HCT116 (cell line): ENCODE data around the gene FADD. TPM values are rescaled to one million over a fixed set of nuclear protein-coding genes. Genes with fewer than 3 reads are reported as not detected.

ENCODE experiments used
- ATAC-seq: fragments of 200-7000 bp; cut with Tn5 transposase; 2 replicates; pipeline ENCODE4 v1.9.1; 2020; ENCODE audit warnings: mild to moderate bottlenecking, moderate library complexity
- BruUV-seq: library from RNA; stranded (reverse); fragments of 400-500 nt; replicated peaks from 2 replicates; lab custom pipeline; 2021; lab: Mats Ljungman, UMichigan
- CTCF ChIA-PET: fragments of 300-600 bp; sonication (Branson Sonifier 250); formaldehyde crosslinking; loops from one replicate; lab custom pipeline; 2021; ENCODE audit warnings: antibody characterized with exemption; lab: Charles Lee
- POLR2A ChIA-PET: fragments of 300-600, 350-600 bp; sonication (Branson Sonifier 250); formaldehyde crosslinking; loops from one replicate; lab custom pipeline; 2021; ENCODE audit warnings: antibody characterized with exemption; lab: Charles Lee
- RAD21 ChIA-PET, 2 experiments: fragments of 300-600 bp; sonication (Branson Sonifier 250); formaldehyde crosslinking; loops; one replicate each; lab custom pipeline; 2023; ENCODE audit warnings: low total read pairs in 2 of 2; ENCODE audit not compliant: uncharacterized antibody in 2 of 2, unreplicated experiment in 2 of 2, low non-redundant PET in 1 of 2; lab: Charles Lee
- DNase-seq: peaks from one replicate; pipeline ENCODE4 v3.0.0-alpha.2; 2010; ENCODE audit warnings: low read depth, low spot score
- H2AFZ ChIP-seq: fragments of 200-600 bp; shearing (Covaris generic), sonication (generic); 2 replicates; pipeline ENCODE4 v1.6.1; 2017; ENCODE audit warnings: low read depth, mixed run types, mixed read lengths, antibody characterized with exemption, low read length; ENCODE audit not compliant: poor library complexity, severe bottlenecking
- H3K27ac ChIP-seq: 2 replicates; pipeline ENCODE4 v1.5.1; 2012; ENCODE audit warnings: low read depth, low read length
- H3K27me3 ChIP-seq: fragments of 200-600 bp; sonication (generic); 2 replicates; pipeline ENCODE4 v1.6.1; 2016; ENCODE audit warnings: mixed run types, low read length, mixed read lengths; ENCODE audit not compliant: insufficient read depth
- H3K36me3 ChIP-seq, 2 experiments: fragments of 200-500 bp in 1 of 2; fragments of 200-600 bp in 1 of 2; sonication (Bioruptor generic) in 1 of 2; sonication (generic) in 1 of 2; 2 replicates each; pipeline versions ENCODE4 v1.5.1 to v1.6.1; 2014 to 2016; ENCODE audit warnings: low read length in 2 of 2, inconsistent platforms in 1 of 2, mixed read lengths in 1 of 2, mixed run types in 1 of 2; ENCODE audit not compliant: insufficient read depth in 2 of 2, control insufficient read depth in 1 of 2
- H3K4me1 ChIP-seq, 2 experiments: fragments of 200-600 bp in 1 of 2; sonication (generic) in 1 of 2; 2 replicates each; pipeline versions ENCODE4 v1.5.1 to v1.6.1; 2012 to 2017; ENCODE audit warnings: low read length in 2 of 2, inconsistent platforms in 1 of 2, mild to moderate bottlenecking in 1 of 2, mixed read lengths in 1 of 2, mixed run types in 1 of 2, moderate library complexity in 1 of 2; ENCODE audit not compliant: insufficient read depth in 2 of 2, control insufficient read depth in 1 of 2
- H3K4me2 ChIP-seq: fragments of 200-600 bp; sonication (generic); 2 replicates; pipeline ENCODE4 v1.6.1; 2017; ENCODE audit warnings: mixed run types, low read length, mixed read lengths
- H3K4me3 ChIP-seq, 2 experiments: fragments of 200-600 bp in 1 of 2; sonication (generic) in 1 of 2; replicated peaks in 1 of 2; 2 replicates each; pipeline ENCODE4 v1.5.1; 2011 to 2016; ENCODE audit warnings: low read length in 2 of 2, control low read depth in 1 of 2, low read depth in 1 of 2, mild to moderate bottlenecking in 1 of 2, mixed read lengths in 1 of 2, mixed run types in 1 of 2
- H3K79me2 ChIP-seq: fragments of 200-600 bp; sonication (generic); 2 replicates; pipeline ENCODE4 v1.6.1; 2017; ENCODE audit warnings: mild to moderate bottlenecking, mixed run types, low read length, moderate library complexity, mixed read lengths; ENCODE audit not compliant: insufficient read depth
- H3K9ac ChIP-seq: fragments of 200-600 bp; sonication (generic); 2 replicates; pipeline ENCODE4 v1.6.1; 2016; ENCODE audit warnings: low read length, mixed read lengths
- H3K9me2 ChIP-seq: fragments of 200-600 bp; sonication (generic), shearing (Covaris generic); 2 replicates; pipeline ENCODE4 v1.6.1; 2017; ENCODE audit warnings: mixed run types, mild to moderate bottlenecking, moderate library complexity; ENCODE audit not compliant: insufficient read depth
- H3K9me3 ChIP-seq, 2 experiments: fragments of 200-500 bp in 1 of 2; fragments of 200-600 bp in 1 of 2; sonication (Bioruptor generic) in 1 of 2; sonication (generic) in 1 of 2; 2 replicates each; pipeline ENCODE4 v1.6.1; 2014 to 2017; ENCODE audit warnings: low read length in 2 of 2, mixed read lengths in 2 of 2, inconsistent platforms in 1 of 2, low read depth in 1 of 2, mild to moderate bottlenecking in 1 of 2, mixed run types in 1 of 2, moderate library complexity in 1 of 2; ENCODE audit not compliant: control insufficient read depth in 1 of 2, insufficient read depth in 1 of 2
- H4K20me1 ChIP-seq: fragments of 200-600 bp; sonication (generic), shearing (Covaris generic); 2 replicates; pipeline ENCODE4 v1.6.1; 2017; ENCODE audit warnings: mixed run types, mild to moderate bottlenecking, moderate library complexity; ENCODE audit not compliant: insufficient read depth
- EZH2 ChIP-seq: fragments of 200-600 bp; sonication (generic); IDR thresholded peaks from 2 replicates; pipeline ENCODE4 v1.6.1; 2017; ENCODE audit warnings: antibody characterized with exemption, mixed run types
- EZH2phosphoT487 ChIP-seq: fragments of 200-600 bp; IDR thresholded peaks from 2 replicates; pipeline ENCODE4 v1.6.1; 2018; ENCODE audit warnings: antibody characterized with exemption, borderline replicate concordance
- SP1 ChIP-seq: IDR thresholded peaks from 2 replicates; pipeline ENCODE4 v1.6.1; 2012; ENCODE audit warnings: low read depth
- YY1 ChIP-seq: IDR thresholded peaks from 2 replicates; pipeline ENCODE4 v1.6.1; 2011; ENCODE audit warnings: low read length, low read depth, moderate library complexity, mild to moderate bottlenecking; ENCODE audit not compliant: insufficient replicate concordance; ENCODE audit errors: extremely low read depth
- ZFX ChIP-seq: fragments of 450-650 bp; IDR thresholded peaks from 2 replicates; pipeline ENCODE4 v1.6.1; 2017
- intact Hi-C: fragments of 100-400 bp; cut with micrococcal nuclease; formaldehyde crosslinking; loops from 2 replicates; pipeline ENCODE4 v1.10.0; 2022
- total RNA-seq: library from RNA; stranded (reverse); gene quantifications from one replicate; pipeline ENCODE4 v1.2.1, GENCODE V29; 2021; ENCODE audit not compliant: unreplicated experiment
- TF ChIP-seq, protein P1 (sequence below): IDR thresholded peaks from 2 replicates; pipeline ENCODE4 v1.6.1; 2012; ENCODE audit warnings: low read depth
- TF ChIP-seq, protein P2 (sequence below), 3 experiments: fragments of 200-600 bp in 1 of 3; sonication (generic) in 1 of 3; IDR thresholded peaks in 2 of 3; conservative IDR thresholded peaks in 1 of 3; 2 replicates each; pipeline ENCODE4 v1.5.1; 2012 to 2017; ENCODE audit warnings: low read depth in 2 of 3, low read length in 2 of 3, antibody characterized with exemption in 1 of 3, borderline replicate concordance in 1 of 3, control low read depth in 1 of 3, mild to moderate bottlenecking in 1 of 3, mixed read lengths in 1 of 3, mixed run types in 1 of 3, moderate library complexity in 1 of 3; ENCODE audit not compliant: insufficient read depth in 1 of 3
- TF ChIP-seq, protein P3 (sequence below): IDR thresholded peaks from 2 replicates; pipeline ENCODE4 v1.6.1; 2012

The FADD gene
- total RNA-seq, 1 experiment from 2014 or later = 26.7 TPM

DNA sequence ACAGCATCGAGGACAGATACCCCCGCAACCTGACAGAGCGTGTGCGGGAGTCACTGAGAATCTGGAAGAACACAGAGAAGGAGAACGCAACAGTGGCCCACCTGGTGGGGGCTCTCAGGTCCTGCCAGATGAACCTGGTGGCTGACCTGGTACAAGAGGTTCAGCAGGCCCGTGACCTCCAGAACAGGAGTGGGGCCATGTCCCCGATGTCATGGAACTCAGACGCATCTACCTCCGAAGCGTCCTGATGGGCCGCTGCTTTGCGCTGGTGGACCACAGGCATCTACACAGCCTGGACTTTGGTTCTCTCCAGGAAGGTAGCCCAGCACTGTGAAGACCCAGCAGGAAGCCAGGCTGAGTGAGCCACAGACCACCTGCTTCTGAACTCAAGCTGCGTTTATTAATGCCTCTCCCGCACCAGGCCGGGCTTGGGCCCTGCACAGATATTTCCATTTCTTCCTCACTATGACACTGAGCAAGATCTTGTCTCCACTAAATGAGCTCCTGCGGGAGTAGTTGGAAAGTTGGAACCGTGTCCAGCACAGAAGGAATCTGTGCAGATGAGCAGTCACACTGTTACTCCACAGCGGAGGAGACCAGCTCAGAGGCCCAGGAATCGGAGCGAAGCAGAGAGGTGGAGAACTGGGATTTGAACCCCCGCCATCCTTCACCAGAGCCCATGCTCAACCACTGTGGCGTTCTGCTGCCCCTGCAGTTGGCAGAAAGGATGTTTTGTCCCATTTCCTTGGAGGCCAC is 3.3 kb downstream of the FADD start:
- Histone ChIP-seq H4K20me1 (no peaks in the 10 kb centered on the region; the same call in 1 of the 2 replicates), H3K27ac (no peak overlapping the region), H3K9me2 (no peaks in the 10 kb centered on the region), H3K27me3 (no peaks in the 10 kb centered on the region), H3K4me1 (peaks cover 7 to 26% of the 10 kb centered on the region in 2 experiments; a peak in 3 of 4 replicates), H3K4me2 (no peak overlapping the region), H2AFZ (no peak overlapping the region), H3K79me2 (peaks cover 45% of the 10 kb centered on the region)
- intact Hi-C loops = no loop called here
- POLR2A ChIA-PET = no interaction called here
- RAD21 ChIA-PET = interaction anchor here in 1 of 2 experiments (0.6 kb wide), 1 partner anchor 288 kb away, joined by 3 read pairs; no protein-coding TSS in a partner anchor
- no TSS peak for BruUV-seq
- TF ChIP-seq, protein P1, sequence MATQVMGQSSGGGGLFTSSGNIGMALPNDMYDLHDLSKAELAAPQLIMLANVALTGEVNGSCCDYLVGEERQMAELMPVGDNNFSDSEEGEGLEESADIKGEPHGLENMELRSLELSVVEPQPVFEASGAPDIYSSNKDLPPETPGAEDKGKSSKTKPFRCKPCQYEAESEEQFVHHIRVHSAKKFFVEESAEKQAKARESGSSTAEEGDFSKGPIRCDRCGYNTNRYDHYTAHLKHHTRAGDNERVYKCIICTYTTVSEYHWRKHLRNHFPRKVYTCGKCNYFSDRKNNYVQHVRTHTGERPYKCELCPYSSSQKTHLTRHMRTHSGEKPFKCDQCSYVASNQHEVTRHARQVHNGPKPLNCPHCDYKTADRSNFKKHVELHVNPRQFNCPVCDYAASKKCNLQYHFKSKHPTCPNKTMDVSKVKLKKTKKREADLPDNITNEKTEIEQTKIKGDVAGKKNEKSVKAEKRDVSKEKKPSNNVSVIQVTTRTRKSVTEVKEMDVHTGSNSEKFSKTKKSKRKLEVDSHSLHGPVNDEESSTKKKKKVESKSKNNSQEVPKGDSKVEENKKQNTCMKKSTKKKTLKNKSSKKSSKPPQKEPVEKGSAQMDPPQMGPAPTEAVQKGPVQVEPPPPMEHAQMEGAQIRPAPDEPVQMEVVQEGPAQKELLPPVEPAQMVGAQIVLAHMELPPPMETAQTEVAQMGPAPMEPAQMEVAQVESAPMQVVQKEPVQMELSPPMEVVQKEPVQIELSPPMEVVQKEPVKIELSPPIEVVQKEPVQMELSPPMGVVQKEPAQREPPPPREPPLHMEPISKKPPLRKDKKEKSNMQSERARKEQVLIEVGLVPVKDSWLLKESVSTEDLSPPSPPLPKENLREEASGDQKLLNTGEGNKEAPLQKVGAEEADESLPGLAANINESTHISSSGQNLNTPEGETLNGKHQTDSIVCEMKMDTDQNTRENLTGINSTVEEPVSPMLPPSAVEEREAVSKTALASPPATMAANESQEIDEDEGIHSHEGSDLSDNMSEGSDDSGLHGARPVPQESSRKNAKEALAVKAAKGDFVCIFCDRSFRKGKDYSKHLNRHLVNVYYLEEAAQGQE = no peak
- TF ChIP-seq SP1 (no peak), EZH2phosphoT487 (no peak), ZFX (no peak), EZH2 (no peak), YY1 (no peak)
- TF ChIP-seq, protein P2, sequence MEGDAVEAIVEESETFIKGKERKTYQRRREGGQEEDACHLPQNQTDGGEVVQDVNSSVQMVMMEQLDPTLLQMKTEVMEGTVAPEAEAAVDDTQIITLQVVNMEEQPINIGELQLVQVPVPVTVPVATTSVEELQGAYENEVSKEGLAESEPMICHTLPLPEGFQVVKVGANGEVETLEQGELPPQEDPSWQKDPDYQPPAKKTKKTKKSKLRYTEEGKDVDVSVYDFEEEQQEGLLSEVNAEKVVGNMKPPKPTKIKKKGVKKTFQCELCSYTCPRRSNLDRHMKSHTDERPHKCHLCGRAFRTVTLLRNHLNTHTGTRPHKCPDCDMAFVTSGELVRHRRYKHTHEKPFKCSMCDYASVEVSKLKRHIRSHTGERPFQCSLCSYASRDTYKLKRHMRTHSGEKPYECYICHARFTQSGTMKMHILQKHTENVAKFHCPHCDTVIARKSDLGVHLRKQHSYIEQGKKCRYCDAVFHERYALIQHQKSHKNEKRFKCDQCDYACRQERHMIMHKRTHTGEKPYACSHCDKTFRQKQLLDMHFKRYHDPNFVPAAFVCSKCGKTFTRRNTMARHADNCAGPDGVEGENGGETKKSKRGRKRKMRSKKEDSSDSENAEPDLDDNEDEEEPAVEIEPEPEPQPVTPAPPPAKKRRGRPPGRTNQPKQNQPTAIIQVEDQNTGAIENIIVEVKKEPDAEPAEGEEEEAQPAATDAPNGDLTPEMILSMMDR (IDR thresholded peaks at IDR 0.05 in 2 of 3, conservative IDR thresholded peaks at IDR 0.05 in 1 of 3; ENCODE audit: borderline replicate concordance in 1 of 3, insufficient read depth in 1 of 3, low read depth in 2 of 3, low read length in 2 of 3) = no peak
- TF ChIP-seq, protein P3, sequence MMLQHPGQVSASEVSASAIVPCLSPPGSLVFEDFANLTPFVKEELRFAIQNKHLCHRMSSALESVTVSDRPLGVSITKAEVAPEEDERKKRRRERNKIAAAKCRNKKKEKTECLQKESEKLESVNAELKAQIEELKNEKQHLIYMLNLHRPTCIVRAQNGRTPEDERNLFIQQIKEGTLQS = no peak
- TF ChIP-seq, all 23 proteins: peak for 0
- H3K36me3 ChIP-seq = peaks cover 20 to 26% of the 10 kb centered on the region in 2 experiments; a peak in 2 of 4 replicates
- CTCF ChIA-PET = no interaction called here
- no peak overlapping the region for H3K4me3 ChIP-seq
- ATAC-seq (no peak), DNase-seq (no peak)
- no peak overlapping the region for H3K9ac ChIP-seq
- H3K9me3 ChIP-seq = no peaks in the 10 kb centered on the region
